ENCODE data around the gene PROSER2.

The PROSER2 gene

DNA sequence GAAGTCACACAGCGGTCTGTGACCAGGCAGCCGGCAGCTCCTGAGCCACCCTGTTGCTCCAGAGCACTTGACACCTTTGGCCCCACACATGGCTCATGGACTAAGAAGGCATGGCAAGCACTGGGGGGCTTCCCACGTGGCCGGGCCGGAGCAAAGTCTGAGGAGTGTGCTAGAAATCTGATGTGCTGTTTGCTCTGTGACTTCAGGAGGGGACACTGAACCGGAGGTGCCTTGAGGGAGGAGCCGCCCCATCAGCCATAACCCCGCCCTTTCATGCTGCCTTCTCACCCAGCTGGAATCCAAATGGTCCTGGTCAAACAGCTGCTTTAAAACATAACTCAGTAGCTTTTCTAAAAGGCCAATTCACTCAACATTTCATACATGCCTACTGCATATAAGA, 33.5 kb downstream of the PROSER2 start:
- no peak for DNase-seq (ENCODE audit: low spot score)
- Mint-ChIP-seq H3K27me3 (ENCODE audit: low read depth) (peaks cover 53% of the 10 kb centered on the region), H3K4me3 (no peak overlapping the region), H3K9me3 (no peaks in the 10 kb centered on the region), H3K4me1 (ENCODE audit: low read depth) (no peaks in the 10 kb centered on the region), H3K36me3 (ENCODE audit: low read depth) (no peaks in the 10 kb centered on the region), H3K27ac (no peak overlapping the region)

DNA sequence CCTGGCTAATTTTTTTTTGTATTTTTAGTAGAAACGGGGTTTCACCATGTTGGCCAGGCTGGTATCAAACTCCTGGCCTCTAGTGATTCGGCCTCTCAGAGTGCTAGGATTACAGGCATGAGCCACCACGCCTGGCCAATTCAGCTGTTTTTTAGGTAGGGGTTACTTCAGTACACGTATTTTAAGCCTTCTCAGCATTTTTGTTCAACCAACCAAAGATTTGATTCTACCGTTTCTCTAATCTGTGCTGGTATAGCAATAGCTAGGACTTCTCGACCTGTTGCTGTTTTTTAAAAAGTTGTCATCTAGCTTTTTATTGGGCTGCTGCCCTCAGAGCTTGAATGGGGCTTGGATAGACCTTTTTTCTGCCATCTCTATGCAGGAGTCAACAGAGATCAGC, 34.9 kb downstream of the PROSER2 start:
- no peak for DNase-seq (ENCODE audit: low spot score)
- Mint-ChIP-seq H3K27me3 (ENCODE audit: low read depth) (peaks cover 63% of the 10 kb centered on the region), H3K4me1 (ENCODE audit: low read depth) (peaks cover 7% of the 10 kb centered on the region), H3K9me3 (no peaks in the 10 kb centered on the region), H3K4me3 (no peak overlapping the region), H3K36me3 (ENCODE audit: low read depth) (no peaks in the 10 kb centered on the region), H3K27ac (no peak overlapping the region)

DNA sequence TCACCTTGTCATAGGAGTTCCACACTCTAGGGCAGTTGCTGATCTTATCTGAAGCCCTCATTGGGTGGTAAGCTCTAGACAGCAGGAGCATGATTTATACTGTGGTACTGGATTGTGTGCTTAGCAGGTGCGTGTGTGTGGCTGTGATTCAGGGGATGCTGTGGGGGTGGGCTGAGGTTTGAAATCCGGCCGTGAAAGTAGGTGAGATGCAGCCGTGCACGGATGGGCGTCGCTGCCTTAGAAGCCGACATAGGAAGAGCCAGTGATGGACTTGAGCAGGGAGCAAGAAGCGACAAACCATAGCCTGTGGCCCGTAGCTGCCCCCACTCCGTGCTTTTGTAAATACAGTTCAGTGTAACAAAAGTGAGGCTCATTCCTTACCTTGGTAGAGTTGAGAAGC, 38.2 kb downstream of the PROSER2 start:
- H3K27ac Mint-ChIP-seq = no peak overlapping the region
- no peak for DNase-seq (ENCODE audit: low spot score)
- no peaks in the 10 kb centered on the region for H3K36me3 Mint-ChIP-seq (ENCODE audit: low read depth)
- peaks cover 74% of the 10 kb centered on the region for H3K27me3 Mint-ChIP-seq (ENCODE audit: low read depth)
- no peak overlapping the region for H3K4me3 Mint-ChIP-seq
- H3K4me1 Mint-ChIP-seq (ENCODE audit: low read depth) = peaks cover 24% of the 10 kb centered on the region
- H3K9me3 Mint-ChIP-seq = no peaks in the 10 kb centered on the region

DNA sequence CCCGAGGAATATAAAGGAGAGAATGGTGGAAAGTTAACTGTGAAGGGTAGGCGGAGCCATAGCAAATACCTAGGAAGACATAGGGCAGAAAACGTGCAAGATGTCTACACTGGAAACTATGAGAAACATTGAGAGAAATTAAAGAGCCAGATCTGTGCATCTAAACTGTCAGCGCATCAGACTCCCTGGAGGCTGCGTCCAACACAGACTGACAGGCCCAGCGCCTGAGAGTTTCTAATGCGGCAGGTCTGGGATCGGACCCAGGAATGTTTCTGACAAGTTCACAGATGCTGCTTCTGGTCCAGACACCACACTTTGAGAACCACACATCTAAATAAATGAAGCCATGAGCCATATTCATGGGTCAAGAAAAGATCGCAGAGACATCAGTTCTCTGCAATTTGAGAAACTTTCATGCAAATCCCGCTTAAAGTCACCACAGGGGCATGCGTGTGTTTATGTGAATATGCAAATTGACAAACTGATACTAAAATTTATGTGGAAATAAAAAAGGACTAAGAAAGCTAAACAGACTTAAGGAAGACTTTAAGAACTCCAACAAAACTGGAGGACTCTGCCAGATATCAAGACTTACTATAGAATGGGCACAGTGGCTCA, 38.8 kb downstream of the PROSER2 start:
- Mint-ChIP-seq H3K27me3 (ENCODE audit: low read depth) (peaks cover 72% of the 10 kb centered on the region), H3K36me3 (ENCODE audit: low read depth) (no peaks in the 10 kb centered on the region), H3K27ac (no peak overlapping the region), H3K4me1 (ENCODE audit: low read depth) (peaks cover 24% of the 10 kb centered on the region), H3K9me3 (no peaks in the 10 kb centered on the region), H3K4me3 (no peak overlapping the region)
- no peak for DNase-seq (ENCODE audit: low spot score)

DNA sequence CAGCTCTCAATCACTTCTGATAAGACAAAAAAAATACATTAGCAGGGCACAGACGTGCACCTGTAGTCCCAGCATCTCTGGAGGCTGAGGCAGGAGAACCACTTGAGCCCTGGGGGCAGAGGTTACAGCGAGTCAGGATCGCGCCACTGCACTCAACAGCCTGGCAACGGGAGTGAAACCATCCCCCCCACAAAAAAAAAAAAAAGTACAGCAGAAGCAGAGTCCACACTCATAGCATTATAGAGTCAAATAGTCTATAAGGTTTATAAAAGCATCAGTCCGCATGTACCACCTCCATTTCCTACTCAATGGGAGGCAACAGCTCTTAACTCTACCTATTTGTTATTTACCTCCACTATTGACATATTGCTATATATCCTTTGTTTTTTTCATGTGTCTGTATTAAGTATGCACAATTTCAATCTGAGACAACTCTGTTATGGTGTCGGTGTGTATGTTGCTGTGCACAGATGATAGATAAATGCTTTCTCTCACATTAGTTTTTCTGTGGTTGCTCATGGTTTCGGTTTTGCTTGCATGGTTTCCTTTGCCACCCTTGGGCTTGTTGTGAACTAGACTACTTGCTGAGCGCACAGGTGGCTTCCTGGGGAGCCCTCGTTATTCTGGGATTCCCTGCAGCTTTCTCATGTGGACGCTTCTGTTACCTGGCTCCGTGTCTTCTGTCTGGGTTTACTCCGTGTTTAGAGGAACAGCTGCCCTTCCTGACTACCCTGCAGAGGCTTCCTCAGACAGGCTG, 40.4 kb downstream of the PROSER2 start:
- H3K4me3 Mint-ChIP-seq = peak overlapping the region; percentile 77
- no peaks in the 10 kb centered on the region for H3K36me3 Mint-ChIP-seq (ENCODE audit: low read depth)
- peak; percentile 79 for DNase-seq (ENCODE audit: low spot score)
- H3K4me1 Mint-ChIP-seq (ENCODE audit: low read depth) = peaks cover 24% of the 10 kb centered on the region
- H3K9me3 Mint-ChIP-seq = no peaks in the 10 kb centered on the region
- peak overlapping the region; percentile 87 for H3K27ac Mint-ChIP-seq
- peaks cover 74% of the 10 kb centered on the region for H3K27me3 Mint-ChIP-seq (ENCODE audit: low read depth)

DNA sequence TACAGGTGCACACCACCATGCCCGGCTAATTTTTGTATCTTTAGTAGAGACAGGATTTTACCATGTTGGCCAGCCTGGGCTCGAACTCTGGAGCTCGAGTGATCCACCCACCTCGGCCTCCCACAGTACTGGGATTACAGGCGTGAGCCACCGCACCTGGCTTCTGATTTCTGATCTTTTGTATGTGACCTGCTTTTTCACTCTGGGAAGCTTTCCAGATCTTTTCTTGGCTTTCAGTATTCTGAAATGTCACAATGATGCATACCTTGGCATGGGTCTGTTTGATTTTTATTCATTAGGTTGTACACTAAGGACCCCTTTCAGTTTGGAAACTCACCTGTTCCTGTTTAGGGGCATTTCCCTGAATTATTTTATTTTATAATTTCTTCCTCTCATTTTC, 41.6 kb downstream of the PROSER2 start:
- H3K4me1 Mint-ChIP-seq (ENCODE audit: low read depth) = peaks cover 24% of the 10 kb centered on the region
- H3K27me3 Mint-ChIP-seq (ENCODE audit: low read depth) = peaks cover 72% of the 10 kb centered on the region
- H3K27ac Mint-ChIP-seq = no peak overlapping the region
- H3K4me3 Mint-ChIP-seq = no peak overlapping the region
- H3K9me3 Mint-ChIP-seq = no peaks in the 10 kb centered on the region
- H3K36me3 Mint-ChIP-seq (ENCODE audit: low read depth) = no peaks in the 10 kb centered on the region
- DNase-seq (ENCODE audit: low spot score) = no peak

DNA sequence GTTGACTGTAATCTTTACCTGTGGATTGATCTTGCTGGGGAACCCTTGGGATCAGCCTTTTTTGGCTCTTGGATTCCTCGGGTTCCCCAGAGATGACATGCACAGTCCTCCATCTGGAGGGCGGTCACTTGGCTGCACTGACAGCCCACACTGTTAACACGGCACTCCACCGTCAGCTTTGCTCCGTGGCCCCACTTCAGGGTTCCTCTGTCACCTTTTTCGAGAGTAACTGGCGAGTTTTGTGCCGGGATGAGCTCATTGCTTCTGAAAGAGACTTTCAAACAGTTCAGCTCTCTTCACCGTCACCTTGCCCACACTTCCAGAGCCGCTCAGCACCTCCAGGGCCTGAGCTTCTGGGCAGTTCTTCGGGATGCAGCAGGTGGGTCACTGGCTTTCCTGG, 42.4 kb downstream of the PROSER2 start:
- no peak overlapping the region for H3K4me3 Mint-ChIP-seq
- H3K9me3 Mint-ChIP-seq = no peaks in the 10 kb centered on the region
- peaks cover 24% of the 10 kb centered on the region for H3K4me1 Mint-ChIP-seq (ENCODE audit: low read depth)
- no peaks in the 10 kb centered on the region for H3K36me3 Mint-ChIP-seq (ENCODE audit: low read depth)
- DNase-seq (ENCODE audit: low spot score) = no peak
- H3K27ac Mint-ChIP-seq = no peak overlapping the region
- peaks cover 66% of the 10 kb centered on the region for H3K27me3 Mint-ChIP-seq (ENCODE audit: low read depth)

DNA sequence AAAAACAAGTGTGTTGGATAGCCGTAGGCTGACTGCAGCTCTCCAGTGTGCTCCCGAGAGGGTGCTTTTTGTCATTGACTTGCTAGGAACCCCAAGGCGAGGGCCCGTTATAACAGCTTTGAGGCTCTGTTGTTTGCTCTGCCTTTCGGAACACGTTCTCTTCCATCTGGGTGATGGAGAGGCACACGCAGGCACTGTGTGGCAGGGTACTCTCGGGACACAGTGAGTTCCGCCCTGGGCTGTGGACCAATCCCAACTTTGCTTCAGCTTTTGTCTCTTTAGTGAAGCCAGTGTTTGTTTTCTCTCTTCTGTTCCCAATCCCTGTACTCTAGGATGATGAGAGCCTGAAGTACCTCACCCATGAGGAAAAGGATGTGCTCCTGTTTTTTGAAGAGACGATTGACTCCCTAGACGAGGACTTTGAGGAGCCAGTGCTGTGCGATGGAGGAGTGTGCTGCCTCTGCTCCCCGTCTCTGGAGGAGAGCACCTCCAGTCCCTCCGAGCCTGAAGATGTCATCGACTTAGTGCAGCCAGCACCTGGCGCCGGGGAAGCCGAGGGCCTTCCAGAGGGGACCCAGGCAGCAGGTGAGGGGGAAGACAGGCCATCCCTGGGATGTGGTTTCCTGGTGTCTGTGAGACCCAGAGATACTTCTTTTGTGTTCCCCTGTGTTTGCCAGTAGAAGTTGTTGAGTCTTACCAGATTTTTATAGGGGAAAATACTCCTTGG, 43.2 kb downstream of the PROSER2 start:
- H3K27me3 Mint-ChIP-seq (ENCODE audit: low read depth) = peaks cover 66% of the 10 kb centered on the region
- no peak overlapping the region for H3K4me3 Mint-ChIP-seq
- H3K4me1 Mint-ChIP-seq (ENCODE audit: low read depth) = peaks cover 27% of the 10 kb centered on the region
- no peaks in the 10 kb centered on the region for H3K36me3 Mint-ChIP-seq (ENCODE audit: low read depth)
- no peak for DNase-seq (ENCODE audit: low spot score)
- no peaks in the 10 kb centered on the region for H3K9me3 Mint-ChIP-seq
- no peak overlapping the region for H3K27ac Mint-ChIP-seq

DNA sequence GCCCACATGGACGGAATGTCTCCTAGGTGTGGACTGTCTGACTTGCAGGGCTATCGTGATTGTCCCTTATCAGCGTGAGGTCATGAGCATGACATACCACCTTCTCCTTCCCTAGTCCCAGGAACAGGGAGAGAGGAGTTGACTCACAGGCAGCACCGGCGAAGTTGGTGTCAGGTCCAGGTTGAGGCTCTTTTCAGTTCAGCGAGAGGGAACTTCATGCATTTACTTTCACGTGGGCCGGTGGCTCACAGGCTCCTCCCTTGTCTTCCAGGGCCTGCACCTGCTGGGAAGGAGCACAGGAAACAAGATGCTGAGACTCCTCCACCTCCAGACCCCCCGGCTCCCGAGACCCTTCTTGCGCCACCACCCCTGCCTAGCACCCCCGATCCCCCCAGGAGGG, 46.1 kb downstream of the PROSER2 start:
- Mint-ChIP-seq H3K27me3 (ENCODE audit: low read depth) (peaks cover 65% of the 10 kb centered on the region), H3K4me3 (no peak overlapping the region), H3K36me3 (ENCODE audit: low read depth) (no peaks in the 10 kb centered on the region)

DNA sequence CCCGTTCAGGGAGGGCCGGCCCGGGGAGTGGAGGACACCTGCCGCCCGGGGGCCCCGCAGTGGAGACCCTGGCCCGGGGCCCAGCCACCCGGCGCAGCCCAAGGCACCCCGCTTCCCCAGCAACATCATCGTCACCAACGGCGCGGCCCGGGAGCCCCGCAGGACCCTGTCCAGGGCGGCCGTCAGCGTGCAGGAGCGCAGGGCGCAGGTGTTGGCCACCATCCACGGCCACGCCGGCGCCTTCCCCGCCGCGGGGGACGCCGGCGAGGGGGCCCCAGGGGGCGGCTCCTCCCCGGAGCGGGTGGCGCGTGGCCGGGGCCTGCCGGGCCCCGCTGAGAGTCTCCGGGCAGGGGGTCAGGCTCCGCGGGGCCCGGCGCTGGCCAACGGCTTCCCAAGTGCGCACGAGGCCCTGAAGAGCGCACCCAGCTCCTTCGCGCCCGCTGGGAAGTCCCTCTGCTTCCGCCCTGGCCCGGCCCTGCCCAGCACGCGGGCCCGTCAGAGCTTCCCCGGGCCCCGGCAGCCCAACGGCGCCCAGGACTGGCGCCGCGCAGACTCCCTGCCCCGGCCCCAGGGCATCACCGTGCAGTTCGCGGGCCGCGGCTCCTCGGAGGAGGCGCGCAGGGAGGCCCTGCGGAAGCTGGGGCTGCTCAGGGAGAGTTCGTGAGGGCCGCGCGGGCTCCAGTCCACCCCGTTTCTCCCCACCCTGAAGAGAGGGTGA, 46.7 kb downstream of the PROSER2 start:
- H3K27ac Mint-ChIP-seq = no peak overlapping the region
- DNase-seq (ENCODE audit: low spot score) = no peak
- H3K4me1 Mint-ChIP-seq (ENCODE audit: low read depth) = peaks cover 13% of the 10 kb centered on the region
- peaks cover 61% of the 10 kb centered on the region for H3K27me3 Mint-ChIP-seq (ENCODE audit: low read depth)
- no peak overlapping the region for H3K4me3 Mint-ChIP-seq
- no peaks in the 10 kb centered on the region for H3K9me3 Mint-ChIP-seq
- H3K36me3 Mint-ChIP-seq (ENCODE audit: low read depth) = no peaks in the 10 kb centered on the region

More for the DNA sequence above, 46.1 kb downstream of the PROSER2 start:
- Mint-ChIP-seq H3K4me1 (ENCODE audit: low read depth) (peaks cover 14% of the 10 kb centered on the region), H3K9me3 (no peaks in the 10 kb centered on the region), H3K27ac (no peak overlapping the region)
- DNase-seq (ENCODE audit: low spot score) = no peak

DNA sequence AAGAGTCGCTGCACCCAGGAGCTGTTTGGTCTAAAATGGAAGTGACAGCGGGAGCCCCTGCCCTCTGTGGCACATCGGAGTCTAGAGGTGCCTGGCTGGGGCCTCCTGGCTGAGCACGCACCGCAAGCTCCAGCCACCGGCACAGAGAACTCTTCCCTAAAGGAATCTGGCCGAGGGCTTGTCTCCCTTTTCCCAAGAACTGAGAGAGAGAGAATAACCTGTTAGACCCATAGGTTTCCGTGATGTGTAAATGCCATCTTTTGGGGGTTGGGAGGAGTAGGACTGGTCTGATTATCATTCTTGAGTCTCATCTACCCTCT, 47.3 kb downstream of the PROSER2 start:
- Mint-ChIP-seq H3K27ac (no peak overlapping the region), H3K36me3 (ENCODE audit: low read depth) (no peaks in the 10 kb centered on the region), H3K4me1 (ENCODE audit: low read depth) (peaks cover 11% of the 10 kb centered on the region), H3K4me3 (no peak overlapping the region), H3K9me3 (no peaks in the 10 kb centered on the region), H3K27me3 (ENCODE audit: low read depth) (peaks cover 55% of the 10 kb centered on the region)
- DNase-seq (ENCODE audit: low spot score) = no peak

DNA sequence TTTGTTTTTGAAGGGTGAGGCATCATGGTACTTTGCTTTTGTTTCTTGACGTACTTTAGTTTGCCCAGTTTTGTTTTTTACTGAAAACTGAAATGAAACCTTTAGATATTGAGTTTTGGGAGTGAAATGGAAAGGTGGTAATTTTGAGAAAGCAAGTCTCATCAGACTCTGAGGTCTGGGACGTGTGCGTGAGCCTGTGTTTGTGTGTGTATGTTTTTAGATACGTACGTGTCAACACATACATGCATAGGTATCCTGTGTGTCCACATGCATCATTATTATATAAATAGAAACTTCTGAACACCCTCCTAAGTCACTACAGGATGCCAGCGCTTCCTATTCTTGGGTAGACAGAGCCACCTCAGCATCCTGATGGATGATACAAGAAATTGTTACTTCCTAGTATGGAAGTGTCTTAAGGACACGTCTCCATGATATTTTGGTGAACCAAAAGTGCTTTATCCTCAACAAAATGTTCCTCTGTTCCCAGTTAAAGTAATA, 47.8 kb downstream of the PROSER2 start:
- no peaks in the 10 kb centered on the region for H3K36me3 Mint-ChIP-seq (ENCODE audit: low read depth)
- H3K4me1 Mint-ChIP-seq (ENCODE audit: low read depth) = peaks cover 10% of the 10 kb centered on the region
- H3K27me3 Mint-ChIP-seq (ENCODE audit: low read depth) = peaks cover 50% of the 10 kb centered on the region
- H3K4me3 Mint-ChIP-seq = no peak overlapping the region
- DNase-seq (ENCODE audit: low spot score) = no peak
- no peak overlapping the region for H3K27ac Mint-ChIP-seq
- H3K9me3 Mint-ChIP-seq = no peaks in the 10 kb centered on the region

DNA sequence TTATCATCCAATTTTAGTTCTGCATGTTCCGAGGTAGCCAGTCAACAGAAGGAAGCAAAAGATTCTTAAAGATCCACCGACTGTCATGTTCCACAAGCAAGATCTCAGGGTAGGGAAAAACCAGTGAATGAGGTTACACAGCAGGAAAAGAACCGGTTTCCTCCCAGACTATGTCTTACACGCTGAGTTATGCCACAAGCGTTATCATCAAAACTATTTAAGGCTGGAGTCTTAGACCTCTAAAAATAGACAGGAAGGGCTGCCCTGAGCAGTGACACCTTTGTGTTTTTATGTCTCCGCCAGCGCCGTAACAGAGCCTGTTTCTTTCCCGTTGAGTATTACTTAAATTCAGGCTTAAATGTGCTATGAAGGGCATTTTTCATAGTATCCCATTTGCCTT, 48.3 kb downstream of the PROSER2 start:
- Mint-ChIP-seq H3K9me3 (no peaks in the 10 kb centered on the region), H3K27me3 (ENCODE audit: low read depth) (peaks cover 47% of the 10 kb centered on the region), H3K4me1 (ENCODE audit: low read depth) (peaks cover 10% of the 10 kb centered on the region), H3K4me3 (peak overlapping the region; percentile 1), H3K36me3 (ENCODE audit: low read depth) (no peaks in the 10 kb centered on the region), H3K27ac (no peak overlapping the region)
- no peak for DNase-seq (ENCODE audit: low spot score)
